Measurements from ENCODE around the gene MRPS18C. TPM values are rescaled to one million over a fixed set of nuclear protein-coding genes. Genes with fewer than 3 reads are reported as not detected.
"Not testable (repeated sequence)": the region's sequence is repeated elsewhere in the genome, so short reads cannot be mapped to it uniquely, and the experiment has no call there.

MRPS18C gene
- total RNA-seq, 1 donor from 2014 or later, result 65.7 TPM

DNA sequence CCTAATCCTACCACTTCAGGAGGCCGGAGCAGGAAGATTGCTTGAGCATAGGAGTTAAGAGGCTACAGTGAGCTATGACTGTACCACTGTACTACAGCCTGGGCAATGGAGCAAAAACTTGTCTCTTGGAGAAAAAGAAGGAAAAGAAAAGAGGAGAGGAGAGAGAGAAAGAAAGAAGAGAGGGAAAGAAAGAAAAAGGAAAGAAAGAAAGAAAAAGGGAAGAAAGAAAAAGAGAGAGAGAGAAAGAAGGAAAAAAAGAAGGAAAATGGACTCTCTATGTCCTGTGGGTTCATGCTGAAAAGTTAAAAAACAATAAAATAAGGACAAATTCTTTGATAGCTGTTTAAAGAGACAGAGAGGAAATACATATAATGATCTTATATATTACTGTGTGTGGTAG lies 42.3 kb downstream of the MRPS18C start:
- intact Hi-C loops (cut with micrococcal nuclease), result no loop called here
- H3K36me3 ChIP-seq, result no peaks in the 10 kb centered on the region
- TF ChIP-seq, protein P1, sequence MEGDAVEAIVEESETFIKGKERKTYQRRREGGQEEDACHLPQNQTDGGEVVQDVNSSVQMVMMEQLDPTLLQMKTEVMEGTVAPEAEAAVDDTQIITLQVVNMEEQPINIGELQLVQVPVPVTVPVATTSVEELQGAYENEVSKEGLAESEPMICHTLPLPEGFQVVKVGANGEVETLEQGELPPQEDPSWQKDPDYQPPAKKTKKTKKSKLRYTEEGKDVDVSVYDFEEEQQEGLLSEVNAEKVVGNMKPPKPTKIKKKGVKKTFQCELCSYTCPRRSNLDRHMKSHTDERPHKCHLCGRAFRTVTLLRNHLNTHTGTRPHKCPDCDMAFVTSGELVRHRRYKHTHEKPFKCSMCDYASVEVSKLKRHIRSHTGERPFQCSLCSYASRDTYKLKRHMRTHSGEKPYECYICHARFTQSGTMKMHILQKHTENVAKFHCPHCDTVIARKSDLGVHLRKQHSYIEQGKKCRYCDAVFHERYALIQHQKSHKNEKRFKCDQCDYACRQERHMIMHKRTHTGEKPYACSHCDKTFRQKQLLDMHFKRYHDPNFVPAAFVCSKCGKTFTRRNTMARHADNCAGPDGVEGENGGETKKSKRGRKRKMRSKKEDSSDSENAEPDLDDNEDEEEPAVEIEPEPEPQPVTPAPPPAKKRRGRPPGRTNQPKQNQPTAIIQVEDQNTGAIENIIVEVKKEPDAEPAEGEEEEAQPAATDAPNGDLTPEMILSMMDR (IDR thresholded peaks at IDR 0.05; ENCODE audit: borderline replicate concordance), result no peak
- no peaks in the 10 kb centered on the region for H3K27me3 ChIP-seq (ENCODE audit: low read depth)
- H3K4me1 ChIP-seq, result no peaks in the 10 kb centered on the region
- H3K9me3 ChIP-seq (replicated peaks), result no peaks in the 10 kb centered on the region
- no peak overlapping the region for H3K27ac ChIP-seq (replicated peaks)
- H3K4me3 ChIP-seq, result no peak overlapping the region
- no peak for DNase-seq

DNA sequence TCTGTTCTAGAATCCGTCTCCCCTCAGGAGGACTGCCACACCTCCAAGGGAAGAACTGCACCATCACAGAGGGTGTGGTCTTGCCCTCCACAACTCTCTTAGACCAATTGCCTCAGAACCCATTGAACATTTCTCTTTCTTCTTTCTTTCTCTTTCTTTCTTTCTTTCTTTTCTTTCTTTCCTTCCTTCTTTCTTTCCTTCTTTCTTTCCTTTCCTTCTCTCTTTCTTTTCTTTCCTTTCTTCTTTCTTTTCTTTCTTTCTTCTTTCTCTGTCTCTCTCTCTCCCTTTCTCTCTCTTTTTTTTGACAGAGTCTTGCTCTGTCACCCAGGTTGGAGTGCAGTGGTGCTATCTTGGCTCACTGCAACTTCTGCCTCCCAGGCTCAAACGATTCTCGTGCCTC lies 45.8 kb downstream of the MRPS18C start:
- H3K27ac ChIP-seq (replicated peaks); DNase-seq; intact Hi-C loops (cut with micrococcal nuclease): not testable (repeated sequence)

DNA sequence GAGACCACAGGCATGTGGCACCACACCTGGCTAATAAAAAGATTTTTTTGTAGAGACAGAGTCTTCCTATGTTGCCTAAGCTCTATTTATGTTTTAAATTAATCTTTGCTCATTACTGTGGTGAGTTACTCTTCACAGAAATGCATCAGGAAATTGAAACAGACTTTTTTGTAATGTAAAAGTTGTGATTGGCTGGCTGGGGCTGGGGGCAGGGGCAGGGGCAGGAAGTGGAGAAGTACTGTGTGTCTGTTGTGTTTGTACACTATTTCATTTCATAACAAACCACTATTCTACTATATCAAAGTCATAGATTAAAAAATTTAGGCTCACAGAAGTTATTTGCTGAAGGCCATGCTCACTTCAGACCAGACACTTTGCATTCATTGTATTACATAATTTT lies 48.1 kb downstream of the MRPS18C start:
- TF ChIP-seq, protein P1 (IDR thresholded peaks at IDR 0.05; ENCODE audit: borderline replicate concordance), result no peak
- H3K27ac ChIP-seq (replicated peaks), result no peak overlapping the region
- H3K36me3 ChIP-seq, result no peaks in the 10 kb centered on the region
- no peaks in the 10 kb centered on the region for H3K4me1 ChIP-seq
- no peaks in the 10 kb centered on the region for H3K9me3 ChIP-seq (replicated peaks)
- intact Hi-C loops (cut with micrococcal nuclease), result no loop called here
- no peaks in the 10 kb centered on the region for H3K27me3 ChIP-seq (ENCODE audit: low read depth)
- H3K4me3 ChIP-seq, result no peak overlapping the region
- DNase-seq, result no peak

More for the DNA sequence above, 45.8 kb downstream of the MRPS18C start:
- not testable (repeated sequence) for H3K36me3 ChIP-seq; H3K4me3 ChIP-seq; H3K27me3 ChIP-seq (ENCODE audit: low read depth); H3K9me3 ChIP-seq (replicated peaks); H3K4me1 ChIP-seq

DNA sequence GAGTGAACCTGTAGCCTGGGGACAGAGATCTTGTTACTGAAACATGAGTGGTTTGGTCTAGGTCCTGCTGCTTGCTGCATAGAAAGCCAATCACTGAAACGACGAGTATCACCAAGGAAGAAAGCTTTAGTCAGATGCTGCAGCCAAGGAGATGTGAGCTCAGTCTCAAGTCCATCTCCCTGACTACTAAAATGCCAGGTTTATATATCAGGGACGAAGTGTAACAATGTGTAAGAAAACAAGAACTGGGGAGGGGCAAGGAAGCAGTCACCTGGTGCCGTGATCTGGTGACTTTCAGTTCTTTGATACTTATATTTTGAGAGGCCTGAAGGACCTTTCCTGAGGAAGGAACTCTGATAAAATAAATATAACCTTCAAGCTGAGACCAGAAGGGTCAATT lies 48.6 kb downstream of the MRPS18C start:
- Histone ChIP-seq H3K36me3 (no peaks in the 10 kb centered on the region), H3K9me3 (replicated peaks) (no peaks in the 10 kb centered on the region), H3K27ac (replicated peaks) (no peak overlapping the region), H3K4me1 (no peaks in the 10 kb centered on the region), H3K4me3 (no peak overlapping the region), H3K27me3 (ENCODE audit: low read depth) (no peaks in the 10 kb centered on the region)
- intact Hi-C loops (cut with micrococcal nuclease), result no loop called here
- TF ChIP-seq, protein P1 (IDR thresholded peaks at IDR 0.05; ENCODE audit: borderline replicate concordance), result no peak
- DNase-seq, result no peak

DNA sequence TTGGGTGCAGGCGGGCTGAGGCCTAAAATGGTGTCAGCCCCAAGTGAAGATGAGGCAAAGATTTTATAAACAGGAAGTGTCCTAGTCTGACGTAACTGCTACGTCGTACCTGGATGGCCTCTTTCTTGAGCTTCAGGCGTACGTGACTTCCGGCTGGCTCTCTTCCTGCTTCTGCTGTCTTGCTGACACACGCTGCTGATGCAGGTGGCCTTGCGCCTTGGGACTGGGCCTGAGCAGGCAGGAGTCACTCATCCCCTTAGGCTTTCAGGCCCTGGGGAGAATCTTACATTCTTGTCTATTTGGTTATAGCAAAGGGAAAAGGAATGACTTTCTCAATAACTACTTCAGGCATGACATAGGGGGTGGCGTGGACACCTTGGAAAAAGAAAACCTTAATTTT lies 49.1 kb downstream of the MRPS18C start:
- Histone ChIP-seq H3K36me3 (no peaks in the 10 kb centered on the region), H3K4me3 (no peak overlapping the region), H3K9me3 (replicated peaks) (no peaks in the 10 kb centered on the region), H3K27me3 (ENCODE audit: low read depth) (no peaks in the 10 kb centered on the region), H3K27ac (replicated peaks) (no peak overlapping the region), H3K4me1 (no peaks in the 10 kb centered on the region)
- TF ChIP-seq, protein P1 (IDR thresholded peaks at IDR 0.05; ENCODE audit: borderline replicate concordance), result no peak
- intact Hi-C loops (cut with micrococcal nuclease), result loop anchor here (5.0 kb wide), 1 partner anchor 132 kb away; no protein-coding TSS in a partner anchor
- DNase-seq, result no peak

DNA sequence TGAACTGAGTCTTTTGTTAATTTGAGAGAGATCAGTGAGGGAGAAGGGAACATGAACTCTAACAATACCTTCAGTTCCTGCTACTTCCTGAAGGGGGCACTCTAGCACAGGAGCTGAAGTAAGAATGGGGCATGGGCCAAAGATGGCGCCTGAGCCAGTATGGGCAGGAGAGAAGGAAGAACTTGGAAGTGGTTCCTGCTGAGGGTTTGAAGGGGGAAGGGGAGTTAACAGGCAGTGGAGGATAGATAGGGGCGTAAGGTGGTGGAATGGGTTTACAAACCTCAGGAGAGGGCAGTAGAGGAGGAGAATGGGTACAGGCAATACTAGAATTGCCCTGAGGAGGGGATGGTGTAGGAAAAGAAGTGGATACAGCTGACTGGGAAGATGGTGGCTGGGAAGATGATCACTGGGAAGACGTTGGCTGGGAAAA lies 53.3 kb downstream of the MRPS18C start:
- TF ChIP-seq, protein P1 (IDR thresholded peaks at IDR 0.05; ENCODE audit: borderline replicate concordance), result peak; percentile 84
- H3K36me3 ChIP-seq; H3K27me3 ChIP-seq (ENCODE audit: low read depth); H3K27ac ChIP-seq (replicated peaks); H3K4me1 ChIP-seq; H3K4me3 ChIP-seq; H3K9me3 ChIP-seq (replicated peaks): not testable (repeated sequence)
- peak; percentile 34 for DNase-seq
- intact Hi-C loops (cut with micrococcal nuclease), result loop anchor here (5.0 kb wide), 1 partner anchor 128 kb away; no protein-coding TSS in a partner anchor
